H1 (cell line): Measurements from ENCODE around the gene EFNA3. TPM values are rescaled to one million over a fixed set of nuclear protein-coding genes. Genes with fewer than 3 reads are reported as not detected.

Source experiments
- CTCF ChIA-PET: fragments of 300-600 bp; sonication (Branson Sonifier 250); formaldehyde crosslinking; loops from one replicate; lab custom pipeline; 2021; ENCODE audit not compliant: partially characterized antibody; lab: Charles Lee
- POLR2A ChIA-PET: fragments of 300-600 bp; sonication (Branson Sonifier 250); formaldehyde crosslinking; loops from one replicate; lab custom pipeline; 2021; ENCODE audit warnings: inconsistent platforms; ENCODE audit not compliant: partially characterized antibody; lab: Charles Lee
- DNase-seq, 2 experiments: peaks; one replicate each; pipeline versions ENCODE4 v3.0.0 to v3.0.0-alpha.2; 2010 to 2022; ENCODE audit warnings: low spot score in 2 of 2, low read depth in 1 of 2, mixed read lengths in 1 of 2
- FAIRE-seq: peaks from 2 replicates; lab custom pipeline; 2011; peaks lifted over from hg19 to GRCh38; lab: Jason Lieb, UNC
- H2AFZ ChIP-seq: 2 replicates; pipeline ENCODE4 v1.8.1; 2012; ENCODE audit warnings: low read length, inconsistent platforms
- H2AK5ac ChIP-seq: 2 replicates; pipeline ENCODE4 v1.6.1; 2013; ENCODE audit warnings: low read depth, low read length
- H2BK120ac ChIP-seq: replicated peaks from 2 replicates; pipeline ENCODE3; 2013; ENCODE audit warnings: low read depth, low read length, inconsistent platforms
- H2BK12ac ChIP-seq: 2 replicates; pipeline ENCODE4 v1.6.1; 2013; ENCODE audit warnings: low read depth, low read length
- H2BK15ac ChIP-seq: 2 replicates; pipeline ENCODE4 v1.6.1; 2013; ENCODE audit warnings: low read length
- H2BK20ac ChIP-seq: 2 replicates; pipeline ENCODE4 v1.6.1; 2013; ENCODE audit warnings: low read length
- H2BK5ac ChIP-seq: 2 replicates; pipeline ENCODE4 v1.6.1; 2013; ENCODE audit warnings: low read depth, low read length
- H3K14ac ChIP-seq: 2 replicates; pipeline ENCODE4 v1.6.1; 2013; ENCODE audit warnings: inconsistent platforms; ENCODE audit not compliant: insufficient read length
- H3K18ac ChIP-seq: 2 replicates; pipeline ENCODE4 v1.6.1; 2013; ENCODE audit warnings: low read length; ENCODE audit errors: extremely low read depth
- H3K23ac ChIP-seq: 2 replicates; pipeline ENCODE4 v1.6.1; 2013; ENCODE audit warnings: inconsistent platforms; ENCODE audit not compliant: insufficient read length
- H3K23me2 ChIP-seq: 2 replicates; pipeline ENCODE4 v1.6.1; 2013; ENCODE audit warnings: low read depth, low read length
- H3K27ac ChIP-seq: 2 replicates; pipeline ENCODE4 v1.6.1; 2011; ENCODE audit warnings: low read depth, low read length, inconsistent platforms
- H3K27me3 ChIP-seq, 4 experiments: replicated peaks in 1 of 4; 1 replicate in 1 of 4; 2 replicates in 3 of 4; pipeline versions ENCODE4 v1.6.1 to v1.8.1; 2011 to 2013; ENCODE audit warnings: low read length in 3 of 4, mild to moderate bottlenecking in 3 of 4, inconsistent platforms in 2 of 4, mixed read lengths in 2 of 4, moderate library complexity in 1 of 4; ENCODE audit not compliant: control insufficient read depth in 3 of 4, insufficient read depth in 3 of 4; ENCODE audit errors: extremely low read depth in 1 of 4
- H3K36me3 ChIP-seq, 4 experiments: 2 replicates each; pipeline versions ENCODE4 v1.6.1 to v1.8.1; 2011 to 2013; ENCODE audit warnings: mild to moderate bottlenecking in 4 of 4, low read length in 3 of 4, moderate library complexity in 2 of 4, control low read depth in 1 of 4, inconsistent platforms in 1 of 4; ENCODE audit not compliant: insufficient read depth in 4 of 4, control insufficient read depth in 2 of 4
- H3K4ac ChIP-seq: replicated peaks from 2 replicates; pipeline ENCODE3; 2013; ENCODE audit warnings: low read length, low read depth, mixed read lengths, inconsistent platforms; ENCODE audit not compliant: insufficient read length
- H3K4me1 ChIP-seq, 4 experiments: replicated peaks in 1 of 4; 1 replicate in 1 of 4; 2 replicates in 3 of 4; pipeline versions ENCODE4 v1.6.1 to v1.8.1; 2011 to 2013; ENCODE audit warnings: low read length in 3 of 4, inconsistent platforms in 2 of 4, mixed read lengths in 1 of 4; ENCODE audit not compliant: insufficient read depth in 4 of 4, control insufficient read depth in 3 of 4
- H3K4me2 ChIP-seq, 2 experiments: 2 replicates each; pipeline versions ENCODE4 v1.6.1 to v1.8.1; 2011 to 2013; ENCODE audit warnings: low read depth in 2 of 2, low read length in 2 of 2, control low read depth in 1 of 2, inconsistent platforms in 1 of 2, mild to moderate bottlenecking in 1 of 2; ENCODE audit not compliant: insufficient read depth in 1 of 2
- H3K4me3 ChIP-seq, 4 experiments: fragments of 200-600, 300-600 bp in 1 of 4; sonication (generic), shearing (Covaris generic), sonication (Bioruptor Twin) in 1 of 4; 2 replicates each; pipeline versions ENCODE4 v1.5.1 to v1.8.1; 2011 to 2016; ENCODE audit warnings: low read length in 4 of 4, low read depth in 3 of 4, control low read depth in 2 of 4, inconsistent platforms in 2 of 4, mild to moderate bottlenecking in 2 of 4, mixed read lengths in 1 of 4, moderate library complexity in 1 of 4; ENCODE audit not compliant: insufficient read depth in 2 of 4; ENCODE audit errors: extremely low read depth in 1 of 4
- H3K56ac ChIP-seq: replicated peaks from 2 replicates; pipeline ENCODE3; 2013; ENCODE audit warnings: low read depth, mild to moderate bottlenecking, mixed read lengths, low read length, inconsistent platforms; ENCODE audit not compliant: insufficient read length
- H3K79me1 ChIP-seq: 2 replicates; pipeline ENCODE4 v1.6.1; 2013; ENCODE audit warnings: low read depth, low read length, control low read depth
- H3K79me2 ChIP-seq, 2 experiments: 2 replicates each; pipeline versions ENCODE4 v1.6.1 to v1.8.1; 2012 to 2013; ENCODE audit warnings: low read length in 2 of 2, mild to moderate bottlenecking in 2 of 2, inconsistent platforms in 1 of 2; ENCODE audit not compliant: insufficient read depth in 2 of 2, control insufficient read depth in 1 of 2
- H3K9ac ChIP-seq, 4 experiments: replicated peaks in 1 of 4; 1 replicate in 1 of 4; 2 replicates in 3 of 4; pipeline versions ENCODE4 v1.6.1 to v1.8.1; 2011 to 2013; ENCODE audit warnings: low read depth in 3 of 4, low read length in 3 of 4, control low read depth in 2 of 4, mild to moderate bottlenecking in 2 of 4, moderate library complexity in 2 of 4, inconsistent platforms in 1 of 4; ENCODE audit errors: extremely low read depth in 1 of 4
- H3K9me3 ChIP-seq, 2 experiments: 2 replicates each; pipeline versions ENCODE4 v1.6.1 to v1.8.1; 2012 to 2013; ENCODE audit warnings: mild to moderate bottlenecking in 2 of 2, moderate library complexity in 2 of 2, control low read depth in 1 of 2, inconsistent platforms in 1 of 2, low read depth in 1 of 2, low read length in 1 of 2, mixed read lengths in 1 of 2; ENCODE audit not compliant: insufficient read depth in 2 of 2
- H4K20me1 ChIP-seq, 2 experiments: replicated peaks in 1 of 2; 2 replicates each; pipeline versions ENCODE3 to v1.8.1; 2011 to 2013; ENCODE audit warnings: inconsistent platforms in 2 of 2, low read length in 2 of 2, mild to moderate bottlenecking in 1 of 2; ENCODE audit not compliant: insufficient read depth in 2 of 2, control insufficient read depth in 1 of 2
- H4K5ac ChIP-seq: 2 replicates; pipeline ENCODE4 v1.6.1; 2013; ENCODE audit warnings: low read length, low read depth, mixed read lengths, inconsistent platforms; ENCODE audit not compliant: insufficient read length
- H4K8ac ChIP-seq: 2 replicates; pipeline ENCODE4 v1.8.0; 2013; ENCODE audit warnings: mild to moderate bottlenecking, moderate library complexity, low read length, inconsistent platforms; ENCODE audit not compliant: insufficient read depth; ENCODE audit errors: extremely low read depth
- H4K91ac ChIP-seq: replicated peaks from 2 replicates; pipeline ENCODE3; 2013; ENCODE audit warnings: low read length, mixed read lengths, inconsistent platforms; ENCODE audit not compliant: insufficient read length
- ASH2L ChIP-seq: fragments of 200-600, 300-600 bp; sonication (generic); IDR thresholded peaks from one replicate; pipeline ENCODE4 v1.7.1; 2017; ENCODE audit warnings: low read length
- BACH1 ChIP-seq: IDR thresholded peaks from 2 replicates; pipeline ENCODE4 v1.6.1; 2012; ENCODE audit warnings: low read length, improper control_type of control experiment
- CREB1 ChIP-seq: IDR thresholded peaks from 2 replicates; pipeline ENCODE4 v1.6.1; 2012; ENCODE audit warnings: inconsistent platforms
- JUN ChIP-seq: IDR thresholded peaks from 2 replicates; pipeline ENCODE4 v1.6.1; 2011; ENCODE audit warnings: low read depth, mild to moderate bottlenecking, improper control_type of control experiment, low read length
- POU5F1 ChIP-seq: IDR thresholded peaks from 2 replicates; pipeline ENCODE4 v1.6.1; 2011; ENCODE audit warnings: low read depth, mild to moderate bottlenecking, low read length, moderate library complexity
- RAD21 ChIP-seq, 2 experiments: IDR thresholded peaks in 1 of 2; conservative IDR thresholded peaks in 1 of 2; 2 replicates each; pipeline ENCODE4 v1.6.1; 2011; ENCODE audit warnings: low read depth in 2 of 2, low read length in 2 of 2, improper control_type of control experiment in 1 of 2, inconsistent platforms in 1 of 2, mild to moderate bottlenecking in 1 of 2, moderate library complexity in 1 of 2
- SIN3A ChIP-seq, 2 experiments: IDR thresholded peaks in 1 of 2; conservative IDR thresholded peaks in 1 of 2; 2 replicates each; pipeline ENCODE4 v1.6.1; 2011 to 2012; ENCODE audit warnings: low read length in 2 of 2, improper control_type of control experiment in 1 of 2, low read depth in 1 of 2, mild to moderate bottlenecking in 1 of 2
- SP4 ChIP-seq: IDR thresholded peaks from 2 replicates; pipeline ENCODE4 v1.6.1; 2012; ENCODE audit warnings: low read length, inconsistent platforms
- TAF7 ChIP-seq: optimal IDR thresholded peaks from 2 replicates; pipeline ENCODE3; 2011; ENCODE audit warnings: low read depth, mild to moderate bottlenecking, inconsistent platforms, low read length, moderate library complexity, borderline replicate concordance
- WGBS, 2 experiments: shearing (Covaris generic) in 1 of 2; methylation state at CpG; one replicate each; pipeline versions ENCODE4 v1.1.6 to v1.1.7; 2013 to 2015; ENCODE audit warnings: low lambda C conversion rate in 2 of 2, mixed read lengths in 2 of 2, inconsistent platforms in 1 of 2, low coverage in 1 of 2, missing lambda C conversion rate in 1 of 2; ENCODE audit not compliant: insufficient replicate concordance in 2 of 2, insufficient coverage in 1 of 2, insufficient read length in 1 of 2; ENCODE audit errors: extremely low coverage in 1 of 2, missing lambda C conversion rate in 1 of 2; 5-methylcytosine and 5-hydroxymethylcytosine counted together
- polyA plus RNA-seq, 7 experiments: library from polyadenylated mRNA; depleted of rRNA in 3 of 7; stranded (reverse) in 5 of 7; unstranded in 2 of 7; fragments of >200 nt in 5 of 7; fragments of 200-250 nt in 2 of 7; gene quantifications; 1 replicate in 5 of 7; 2 replicates in 1 of 7; 4 replicates in 1 of 7; pipeline versions ENCODE4 v1.2.1 to v1.2.3, GENCODE V29; 2011 to 2013; ENCODE audit warnings: missing spikeins in 2 of 7, mixed read lengths in 2 of 7
- total RNA-seq: library from RNA; stranded (reverse); fragmentation: NEBNext Ultra II Directional; extraction: Animal tissue kit (Norgen Biotek cat#: 25700); gene quantifications from 2 replicates; pipeline ENCODE4 v1.2.1, GENCODE V29; 2021

EFNA3 gene
- total and polyA plus RNA-seq, 2 of the 8 experiments (the other 6 are each of a cell fraction or from before 2014, with no cell fraction given): 10.8 to 13.8 TPM

DNA sequence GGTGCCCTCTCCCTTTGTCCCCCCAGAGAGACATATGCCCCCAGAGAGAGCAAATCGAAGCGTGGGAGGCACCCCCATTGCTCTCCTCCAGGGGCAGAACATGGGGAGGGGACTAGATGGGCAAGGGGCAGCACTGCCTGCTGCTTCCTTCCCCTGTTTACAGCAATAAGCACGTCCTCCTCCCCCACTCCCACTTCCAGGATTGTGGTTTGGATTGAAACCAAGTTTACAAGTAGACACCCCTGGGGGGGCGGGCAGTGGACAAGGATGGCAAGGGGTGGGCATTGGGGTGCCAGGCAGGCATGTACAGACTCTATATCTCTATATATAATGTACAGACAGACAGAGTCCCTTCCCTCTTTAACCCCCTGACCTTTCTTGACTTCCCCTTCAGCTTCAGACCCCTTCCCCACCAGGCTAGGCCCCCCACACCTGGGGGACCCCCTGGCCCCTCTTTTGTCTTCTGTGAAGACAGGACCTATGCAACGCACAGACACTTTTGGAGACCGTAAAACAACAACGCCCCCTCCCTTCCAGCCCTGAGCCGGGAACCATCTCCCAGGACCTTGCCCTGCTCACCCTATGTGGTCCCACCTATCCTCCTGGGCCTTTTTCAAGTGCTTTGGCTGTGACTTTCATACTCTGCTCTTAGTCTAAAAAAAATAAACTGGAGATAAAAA, 8.4 kb downstream of the EFNA3 start:
- 29% methylated on average over 7 of the region's 8 CpGs; no CpG with 5 or more reads in 1 of the 2 experiments for WGBS, 2 experiments
- peaks cover 0 to 39% (median 22%) of the 10 kb centered on the region in 4 experiments; a peak in 6 of 7 replicates for H3K4me1 ChIP-seq
- peak overlapping the region in 1 of 2 experiments; percentile 95; a peak in 1 of 4 replicates for H3K4me2 ChIP-seq
- DNase-seq (peak in 1 of 2 experiments; percentile 79), FAIRE-seq (no peak)
- no peaks in the 10 kb centered on the region for H3K9me3 ChIP-seq
- no peak overlapping the region for H3K27ac ChIP-seq
- ChIA-PET POLR2A (interaction anchor here (0.8 kb wide), 1 partner anchor 86 kb away, joined by 4 read pairs; the partner anchor contains the start of gene KRTCAP2), CTCF (interaction anchor here (0.9 to 5.5 kb wide), 21 partner anchors 10 to 337 kb away, joined by 3 to 169 read pairs (median 9); partner anchors contain the start of genes ADAM15, EFNA1, EFNA4 and KRTCAP2)
- H4K91ac ChIP-seq: no peak overlapping the region
- H3K4ac ChIP-seq: no peak overlapping the region
- no peak overlapping the region for H2BK20ac ChIP-seq
- no peak overlapping the region for H3K4me3 ChIP-seq
- H3K56ac ChIP-seq: no peak overlapping the region
- H2BK12ac ChIP-seq: 0 out of 2 replicates have a peak overlapping the region, but pooled peaks have one; percentile 17
- H4K5ac ChIP-seq: no peak overlapping the region
- no peak overlapping the region for H2AFZ ChIP-seq
- no peak overlapping the region for H3K9ac ChIP-seq
- no peak overlapping the region for H2BK15ac ChIP-seq
- H3K18ac ChIP-seq: no peak overlapping the region
- H2BK5ac ChIP-seq: no peak overlapping the region
- H2AK5ac ChIP-seq: no peak overlapping the region
- no peak overlapping the region for H2BK120ac ChIP-seq
- peaks cover 0 to 8% of the 10 kb centered on the region in 2 experiments for H4K20me1 ChIP-seq
- H3K23me2 ChIP-seq: peaks cover 5% of the 10 kb centered on the region; the same call in 1 of the 2 replicates
- no peak overlapping the region for H3K23ac ChIP-seq
- H3K79me1 ChIP-seq: no peaks in the 10 kb centered on the region
- H3K79me2 ChIP-seq: no peaks in the 10 kb centered on the region
- no peaks in the 10 kb centered on the region for H3K36me3 ChIP-seq
- peaks cover 21 to 32% (median 24%) of the 10 kb centered on the region in 4 experiments for H3K27me3 ChIP-seq
- H3K14ac ChIP-seq: no peak overlapping the region
- 0 out of 2 replicates have a peak overlapping the region, but pooled peaks have one; percentile 11 for H4K8ac ChIP-seq
- TF ChIP-seq JUN (no peak), SP4 (no peak), BACH1 (no peak), TAF7 (no peak), RAD21 (IDR thresholded peaks at IDR 0.05 in 1 of 2, conservative IDR thresholded peaks at IDR 0.05 in 1 of 2; ENCODE audit: low read depth in 2 of 2, low read length in 2 of 2) (peak; percentile 23 to 45; a peak in 3 of 4 replicates), POU5F1 (no peak), ASH2L (no peak), SIN3A (conservative IDR thresholded peaks at IDR 0.05 in 1 of 2, IDR thresholded peaks at IDR 0.05 in 1 of 2; ENCODE audit: low read depth in 1 of 2, low read length in 2 of 2) (no peak), CREB1 (no peak)
